ENCODE results near the gene MAFG.
A peak's percentile ranks its signal among the peaks of the same experiment; 100 is the strongest.

Gene MAFG

DNA sequence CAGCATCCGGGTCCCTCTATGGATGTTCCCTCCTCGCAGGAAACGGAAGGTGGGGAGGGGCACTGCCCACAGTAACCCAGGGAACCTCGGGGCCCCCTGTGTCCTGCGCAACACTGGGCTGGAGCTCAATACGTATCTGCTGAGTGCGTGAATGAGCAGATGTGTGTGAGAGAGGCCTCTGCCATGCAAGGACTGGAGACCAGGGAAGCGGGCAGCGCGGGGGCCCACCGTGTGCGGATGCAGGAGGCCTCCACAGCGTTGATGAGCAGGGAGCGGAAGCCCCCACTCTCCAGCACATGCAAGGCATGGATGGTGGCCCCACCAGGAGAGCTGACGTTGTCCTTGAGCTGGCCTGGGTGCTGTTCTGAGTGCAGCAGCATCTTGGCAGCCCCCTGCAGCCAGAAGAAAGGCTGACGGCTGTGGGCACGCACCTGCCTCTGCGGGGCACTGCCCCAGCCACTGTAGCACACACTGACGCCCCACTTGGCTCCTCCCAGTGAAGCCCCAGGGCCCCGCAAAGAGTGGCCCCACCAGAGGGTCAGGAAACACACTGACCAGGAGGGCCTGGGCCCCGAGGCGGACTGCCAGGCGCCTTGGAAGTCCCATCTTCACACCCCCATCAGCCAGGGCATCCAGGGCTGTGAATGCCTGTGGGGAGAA lies 6.7 kb upstream of the MAFG start (continued):
- TF ChIP-seq, protein P1, sequence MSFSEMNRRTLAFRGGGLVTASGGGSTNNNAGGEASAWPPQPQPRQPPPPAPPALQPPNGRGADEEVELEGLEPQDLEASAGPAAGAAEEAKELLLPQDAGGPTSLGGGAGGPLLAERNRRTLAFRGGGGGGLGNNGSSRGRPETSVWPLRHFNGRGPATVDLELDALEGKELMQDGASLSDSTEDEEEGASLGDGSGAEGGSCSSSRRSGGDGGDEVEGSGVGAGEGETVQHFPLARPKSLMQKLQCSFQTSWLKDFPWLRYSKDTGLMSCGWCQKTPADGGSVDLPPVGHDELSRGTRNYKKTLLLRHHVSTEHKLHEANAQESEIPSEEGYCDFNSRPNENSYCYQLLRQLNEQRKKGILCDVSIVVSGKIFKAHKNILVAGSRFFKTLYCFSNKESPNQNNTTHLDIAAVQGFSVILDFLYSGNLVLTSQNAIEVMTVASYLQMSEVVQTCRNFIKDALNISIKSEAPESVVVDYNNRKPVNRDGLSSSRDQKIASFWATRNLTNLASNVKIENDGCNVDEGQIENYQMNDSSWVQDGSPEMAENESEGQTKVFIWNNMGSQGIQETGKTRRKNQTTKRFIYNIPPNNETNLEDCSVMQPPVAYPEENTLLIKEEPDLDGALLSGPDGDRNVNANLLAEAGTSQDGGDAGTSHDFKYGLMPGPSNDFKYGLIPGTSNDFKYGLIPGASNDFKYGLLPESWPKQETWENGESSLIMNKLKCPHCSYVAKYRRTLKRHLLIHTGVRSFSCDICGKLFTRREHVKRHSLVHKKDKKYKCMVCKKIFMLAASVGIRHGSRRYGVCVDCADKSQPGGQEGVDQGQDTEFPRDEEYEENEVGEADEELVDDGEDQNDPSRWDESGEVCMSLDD (tag by site-specific recombination; IDR thresholded peaks at IDR 0.05) = no peak
- TF ChIP-seq BCL11B (tag by site-specific recombination; IDR thresholded peaks at IDR 0.05; ENCODE audit: low read depth) = no peak
- no peak for TF ChIP-seq ZNF274 (IDR thresholded peaks at IDR 0.05; ENCODE audit: low read length)
- TF ChIP-seq ZNF274 (tag by site-specific recombination; IDR thresholded peaks at IDR 0.05; ENCODE audit: borderline replicate concordance) = no peak
- no peak for TF ChIP-seq ZNF623 (tag by site-specific recombination; IDR thresholded peaks at IDR 0.05)
- TF ChIP-seq YY2 (tag by site-specific recombination; IDR thresholded peaks at IDR 0.05) = no peak
- TF ChIP-seq ZNF211 (tag by site-specific recombination; IDR thresholded peaks at IDR 0.05; ENCODE audit: low read depth) = no peak
- TF ChIP-seq, protein P2, sequence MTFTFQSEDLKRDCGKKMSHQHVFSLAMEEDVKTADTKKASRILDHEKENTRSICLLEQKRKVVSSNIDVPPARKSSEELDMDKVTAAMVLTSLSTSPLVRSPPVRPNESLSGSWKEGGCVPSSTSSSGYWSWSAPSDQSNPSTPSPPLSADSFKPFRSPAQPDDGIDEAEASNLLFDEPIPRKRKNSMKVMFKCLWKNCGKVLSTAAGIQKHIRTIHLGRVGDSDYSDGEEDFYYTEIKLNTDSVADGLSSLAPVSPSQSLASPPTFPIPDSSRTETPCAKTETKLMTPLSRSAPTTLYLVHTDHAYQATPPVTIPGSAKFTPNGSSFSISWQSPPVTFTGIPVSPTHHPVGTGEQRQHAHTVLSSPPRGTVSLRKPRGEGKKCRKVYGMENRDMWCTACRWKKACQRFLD (tag by site-specific recombination; IDR thresholded peaks at IDR 0.05) = no peak
- no peak for TF ChIP-seq RBAK (tag by site-specific recombination; IDR thresholded peaks at IDR 0.05)
- no peak for TF ChIP-seq ZNF292 (tag by site-specific recombination; IDR thresholded peaks at IDR 0.05; ENCODE audit: borderline replicate concordance, low read depth)
- 0 out of 2 replicates have a peak, but pooled peaks have one; percentile 19 for TF ChIP-seq ZIC2 (tag by site-specific recombination; IDR thresholded peaks at IDR 0.05)
- no peak for TF ChIP-seq ZNF548 (tag by site-specific recombination; IDR thresholded peaks at IDR 0.05)
- TF ChIP-seq, protein P3, sequence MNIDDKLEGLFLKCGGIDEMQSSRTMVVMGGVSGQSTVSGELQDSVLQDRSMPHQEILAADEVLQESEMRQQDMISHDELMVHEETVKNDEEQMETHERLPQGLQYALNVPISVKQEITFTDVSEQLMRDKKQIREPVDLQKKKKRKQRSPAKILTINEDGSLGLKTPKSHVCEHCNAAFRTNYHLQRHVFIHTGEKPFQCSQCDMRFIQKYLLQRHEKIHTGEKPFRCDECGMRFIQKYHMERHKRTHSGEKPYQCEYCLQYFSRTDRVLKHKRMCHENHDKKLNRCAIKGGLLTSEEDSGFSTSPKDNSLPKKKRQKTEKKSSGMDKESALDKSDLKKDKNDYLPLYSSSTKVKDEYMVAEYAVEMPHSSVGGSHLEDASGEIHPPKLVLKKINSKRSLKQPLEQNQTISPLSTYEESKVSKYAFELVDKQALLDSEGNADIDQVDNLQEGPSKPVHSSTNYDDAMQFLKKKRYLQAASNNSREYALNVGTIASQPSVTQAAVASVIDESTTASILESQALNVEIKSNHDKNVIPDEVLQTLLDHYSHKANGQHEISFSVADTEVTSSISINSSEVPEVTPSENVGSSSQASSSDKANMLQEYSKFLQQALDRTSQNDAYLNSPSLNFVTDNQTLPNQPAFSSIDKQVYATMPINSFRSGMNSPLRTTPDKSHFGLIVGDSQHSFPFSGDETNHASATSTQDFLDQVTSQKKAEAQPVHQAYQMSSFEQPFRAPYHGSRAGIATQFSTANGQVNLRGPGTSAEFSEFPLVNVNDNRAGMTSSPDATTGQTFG (tag by site-specific recombination; IDR thresholded peaks at IDR 0.05; ENCODE audit: borderline replicate concordance) = no peak
- no peak for TF ChIP-seq ZNF248 (tag by site-specific recombination; IDR thresholded peaks at IDR 0.05)

DNA sequence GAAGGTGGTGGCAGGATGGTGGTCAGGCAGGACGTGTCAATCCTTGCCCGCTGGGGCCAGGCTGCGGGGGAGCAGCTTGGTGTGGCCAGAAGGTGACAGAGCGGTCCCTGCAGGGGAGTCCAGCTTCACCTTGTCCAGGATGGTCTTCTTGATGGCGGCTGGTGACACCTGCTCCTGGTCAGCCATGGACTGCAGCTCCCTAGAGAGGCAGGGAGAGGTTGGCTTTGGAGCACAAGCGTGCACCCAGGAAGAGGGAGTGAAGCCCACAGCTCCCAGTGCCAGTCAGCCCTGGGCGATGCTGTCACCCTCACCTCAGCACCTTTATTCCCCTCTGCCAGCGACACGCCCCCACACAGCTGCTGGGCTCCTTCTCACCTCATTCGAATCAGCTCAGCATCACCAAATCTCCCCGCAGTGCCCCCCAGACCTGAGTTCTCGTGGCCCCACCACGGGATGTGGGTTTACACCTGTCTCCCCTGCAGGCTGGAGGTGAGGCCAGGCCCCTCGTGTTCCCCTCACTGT lies 5.7 kb upstream of the MAFG start:
- TF ChIP-seq EGR2 (tag by site-specific recombination; IDR thresholded peaks at IDR 0.05; ENCODE audit: low read depth) (peak; percentile 23; the same call in 1 of the 2 replicates), ZNF521 (tag by site-specific recombination; IDR thresholded peaks at IDR 0.05) (no peak), GLIS2 (tag by site-specific recombination; IDR thresholded peaks at IDR 0.05) (0 out of 2 replicates have a peak, but pooled peaks have one; percentile 28)
- peaks cover 0 to 13% of the 10 kb centered on the region in 2 experiments; a peak in 1 of 3 replicates for H3K36me3 ChIP-seq (ENCODE audit: control insufficient read depth in 2 of 2, insufficient read depth in 1 of 2, low read length in 2 of 2)
- ChIA-PET CTCF (interaction anchor here (0.7 kb wide), 1 partner anchor 86 kb away, joined by 3 read pairs; no protein-coding TSS in a partner anchor), POLR2A (interaction anchor here (0.9 to 1.8 kb wide), 2 partner anchors 9 to 11 kb away, joined by 3 to 5 read pairs; no protein-coding TSS in a partner anchor)
- no peak overlapping the region for H3K27ac ChIP-seq (ENCODE audit: extremely low read depth, low read depth, low read length)
- H3K9me3 ChIP-seq (ENCODE audit: control insufficient read depth, insufficient read depth, low read depth, low read length) = no peaks in the 10 kb centered on the region
- no peak overlapping the region for H3K4me3 ChIP-seq (ENCODE audit: low read depth, low read length)
- no peaks in the 10 kb centered on the region; the same call in 1 of the 2 replicates for H3K4me1 ChIP-seq (ENCODE audit: control insufficient read depth, insufficient read depth, low read length)
